HG03280 (cell line): ENCODE results near the gene HS1BP3.

Source experiments
- ATAC-seq: cut with Tn5 transposase; IDR thresholded peaks from one replicate; pipeline ENCODE4 v1.9.1; 2021; ENCODE audit warnings: mild to moderate bottlenecking, moderate library complexity; ENCODE audit not compliant: unreplicated experiment

HS1BP3 gene

GRCh38 chr2:20632446-20632990 is 18.4 kb downstream of the HS1BP3 start:
- no peak for ATAC-seq

- ATAC-seq: no peak
Observed at GRCh38 chr2:20631617-20632307, 19.1 kb downstream of the HS1BP3 start.

- ATAC-seq: no peak
Observed at GRCh38 chr2:20630967-20631366, 19.9 kb downstream of the HS1BP3 start.

GRCh38 chr2:20629581-20630171 is 21.2 kb downstream of the HS1BP3 start:
- no peak for ATAC-seq

- no peak for ATAC-seq
Observed at GRCh38 chr2:20629181-20629580, 21.7 kb downstream of the HS1BP3 start.

GRCh38 chr2:20627712-20628380 is 23.1 kb downstream of the HS1BP3 start:
- no peak for ATAC-seq

- no peak for ATAC-seq
Observed at GRCh38 chr2:20626698-20627513, 24.0 kb downstream of the HS1BP3 start.

- ATAC-seq: no peak
Observed at GRCh38 chr2:20626392-20626697, 24.6 kb downstream of the HS1BP3 start.

GRCh38 chr2:20625491-20626391 is 25.2 kb downstream of the HS1BP3 start:
- no peak for ATAC-seq

- no peak for ATAC-seq
Observed at GRCh38 chr2:20624884-20625485, 25.9 kb downstream of the HS1BP3 start.

GRCh38 chr2:20624156-20624883 is 26.6 kb downstream of the HS1BP3 start:
- ATAC-seq: no peak

- no peak for ATAC-seq
Observed at GRCh38 chr2:20623741-20624155, 27.1 kb downstream of the HS1BP3 start.

GRCh38 chr2:20623241-20623640 is 27.7 kb downstream of the HS1BP3 start:
- no peak for ATAC-seq

- ATAC-seq: no peak
Observed at GRCh38 chr2:20622731-20623130, 28.2 kb downstream of the HS1BP3 start.

GRCh38 chr2:20622296-20622686 is 28.6 kb downstream of the HS1BP3 start:
- no peak for ATAC-seq

- no peak for ATAC-seq
Observed at GRCh38 chr2:20621366-20622295, 29.3 kb downstream of the HS1BP3 start.

- ATAC-seq: no peak
Observed at GRCh38 chr2:20620696-20621365, 30.1 kb downstream of the HS1BP3 start.

- no peak for ATAC-seq
Observed at GRCh38 chr2:20620271-20620681, 30.6 kb downstream of the HS1BP3 start.
